OCI-LY1 (cell line): Measurements from ENCODE around the gene REXO1.

Source experiments
- EZH2 ChIP-seq: fragments of 200-600 bp; sonication (generic), shearing (Covaris generic); IDR thresholded peaks from 2 replicates; pipeline ENCODE4 v1.8.0; 2017; ENCODE audit warnings: borderline replicate concordance, mixed run types, mild to moderate bottlenecking, antibody characterized with exemption, low read length, moderate library complexity, mixed read lengths
- TF ChIP-seq, protein P1 (sequence below): fragments of 200-600 bp; sonication (generic), shearing (Covaris generic); IDR thresholded peaks from 2 replicates; pipeline ENCODE4 v1.5.1; 2017; ENCODE audit warnings: mild to moderate bottlenecking, antibody characterized with exemption, low read length, moderate library complexity, mixed read lengths

DNA sequence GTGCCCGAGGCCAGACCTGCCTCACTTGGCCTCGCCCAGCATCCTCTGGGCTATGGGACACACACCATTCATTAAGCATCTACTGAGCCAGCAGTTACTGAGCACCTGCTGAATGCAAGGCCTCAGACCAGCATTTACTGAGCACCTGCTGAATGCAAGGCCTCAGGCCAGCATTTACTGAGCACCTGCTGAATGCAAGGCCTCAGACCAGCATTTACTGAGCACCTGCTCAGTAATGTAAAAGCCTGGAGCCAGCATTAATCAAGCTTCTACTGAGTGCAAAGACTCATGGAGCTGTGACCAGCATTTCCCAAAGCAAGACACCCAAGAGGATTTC, 39.9 kb downstream of the REXO1 start:
- TF ChIP-seq, protein P1, sequence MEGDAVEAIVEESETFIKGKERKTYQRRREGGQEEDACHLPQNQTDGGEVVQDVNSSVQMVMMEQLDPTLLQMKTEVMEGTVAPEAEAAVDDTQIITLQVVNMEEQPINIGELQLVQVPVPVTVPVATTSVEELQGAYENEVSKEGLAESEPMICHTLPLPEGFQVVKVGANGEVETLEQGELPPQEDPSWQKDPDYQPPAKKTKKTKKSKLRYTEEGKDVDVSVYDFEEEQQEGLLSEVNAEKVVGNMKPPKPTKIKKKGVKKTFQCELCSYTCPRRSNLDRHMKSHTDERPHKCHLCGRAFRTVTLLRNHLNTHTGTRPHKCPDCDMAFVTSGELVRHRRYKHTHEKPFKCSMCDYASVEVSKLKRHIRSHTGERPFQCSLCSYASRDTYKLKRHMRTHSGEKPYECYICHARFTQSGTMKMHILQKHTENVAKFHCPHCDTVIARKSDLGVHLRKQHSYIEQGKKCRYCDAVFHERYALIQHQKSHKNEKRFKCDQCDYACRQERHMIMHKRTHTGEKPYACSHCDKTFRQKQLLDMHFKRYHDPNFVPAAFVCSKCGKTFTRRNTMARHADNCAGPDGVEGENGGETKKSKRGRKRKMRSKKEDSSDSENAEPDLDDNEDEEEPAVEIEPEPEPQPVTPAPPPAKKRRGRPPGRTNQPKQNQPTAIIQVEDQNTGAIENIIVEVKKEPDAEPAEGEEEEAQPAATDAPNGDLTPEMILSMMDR: no peak
- TF ChIP-seq EZH2: no peak
